Neural crest cell (in vitro differentiated cells): Measurements from ENCODE around the gene ZNF277. TPM values are rescaled to one million over a fixed set of nuclear protein-coding genes. Genes with fewer than 3 reads are reported as not detected.

Experiments
- DNase-seq: peaks from one replicate; pipeline ENCODE4 v3.0.0; 2021; ENCODE audit warnings: low read depth, mixed read lengths, low spot score
- H3K27ac Mint-ChIP-seq: one replicate; pipeline ENCODE4 v1.8.0; 2021; ENCODE audit warnings: mild to moderate bottlenecking, mixed read lengths; ENCODE audit not compliant: unreplicated experiment
- H3K27me3 Mint-ChIP-seq: 2 replicates; pipeline ENCODE4 v1.8.0; 2021; ENCODE audit warnings: low read depth, mild to moderate bottlenecking, mixed read lengths
- H3K36me3 Mint-ChIP-seq: 2 replicates; pipeline ENCODE4 v1.8.0; 2021; ENCODE audit warnings: low read depth, mild to moderate bottlenecking, mixed read lengths
- H3K4me1 Mint-ChIP-seq: 2 replicates; pipeline ENCODE4 v1.8.0; 2021; ENCODE audit warnings: mixed read lengths
- H3K4me3 Mint-ChIP-seq: one replicate; pipeline ENCODE4 v1.8.0; 2021; ENCODE audit warnings: mild to moderate bottlenecking, mixed read lengths
- H3K9me3 Mint-ChIP-seq: 2 replicates; pipeline ENCODE4 v1.8.0; 2021; ENCODE audit warnings: mixed read lengths
- total RNA-seq: library from RNA; stranded (reverse); gene quantifications from 2 replicates; pipeline ENCODE4 v1.2.1, GENCODE V29; 2021
- TF ChIP-seq, protein P1 (sequence below): fragments of 200-600 bp; sonication (generic); conservative IDR thresholded peaks from 2 replicates; pipeline ENCODE4 v1.5.0; 2021; ENCODE audit warnings: antibody characterized with exemption, mild to moderate bottlenecking

The ZNF277 gene
- total RNA-seq, 1 donor from 2014 or later, result 20.2 TPM

DNA sequence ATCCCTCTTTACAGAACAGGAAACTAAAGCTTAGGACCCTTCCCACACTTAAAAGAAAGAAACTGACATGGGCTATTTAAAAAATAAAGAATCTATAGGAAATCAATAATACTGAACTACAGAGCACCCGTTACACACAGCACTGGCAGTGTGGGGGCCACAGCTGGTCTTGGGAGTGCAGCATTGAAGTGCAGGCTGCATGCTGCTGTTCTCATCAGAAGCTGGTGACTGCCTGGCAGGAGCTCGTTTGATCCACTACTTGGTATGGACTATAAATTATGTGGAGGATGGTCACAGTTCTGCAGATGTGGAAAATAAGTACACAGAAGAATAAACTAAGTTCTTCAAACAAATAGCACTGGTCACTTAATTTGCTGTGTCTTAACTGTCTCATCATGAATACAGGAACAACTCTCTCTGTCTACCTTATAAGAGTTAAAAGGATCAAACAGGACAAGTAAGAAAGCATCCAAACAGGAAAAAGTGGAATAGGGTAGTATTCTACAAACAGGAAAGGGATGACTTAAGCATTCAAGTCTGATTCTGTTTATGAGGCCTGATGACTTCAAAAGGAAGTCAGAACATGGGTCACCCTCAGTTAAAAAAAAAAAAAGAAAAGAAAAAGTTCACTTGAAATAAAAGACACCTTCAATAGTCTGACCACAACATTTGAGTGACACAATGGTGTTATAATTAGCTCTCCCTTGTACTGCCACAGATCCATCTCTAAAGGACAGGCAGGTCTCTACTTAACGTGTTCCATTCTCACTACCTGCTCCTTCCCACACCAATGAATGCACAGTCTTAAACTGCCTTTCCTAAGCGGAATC lies 21.3 kb upstream of the ZNF277 start:
- H3K27me3 Mint-ChIP-seq, result no peaks in the 10 kb centered on the region
- peak overlapping the region; percentile 30 for H3K27ac Mint-ChIP-seq
- H3K4me1 Mint-ChIP-seq, result peaks cover 47% of the 10 kb centered on the region
- no peak for DNase-seq
- no peak overlapping the region for H3K4me3 Mint-ChIP-seq
- no peaks in the 10 kb centered on the region for H3K36me3 Mint-ChIP-seq
- TF ChIP-seq, protein P1, sequence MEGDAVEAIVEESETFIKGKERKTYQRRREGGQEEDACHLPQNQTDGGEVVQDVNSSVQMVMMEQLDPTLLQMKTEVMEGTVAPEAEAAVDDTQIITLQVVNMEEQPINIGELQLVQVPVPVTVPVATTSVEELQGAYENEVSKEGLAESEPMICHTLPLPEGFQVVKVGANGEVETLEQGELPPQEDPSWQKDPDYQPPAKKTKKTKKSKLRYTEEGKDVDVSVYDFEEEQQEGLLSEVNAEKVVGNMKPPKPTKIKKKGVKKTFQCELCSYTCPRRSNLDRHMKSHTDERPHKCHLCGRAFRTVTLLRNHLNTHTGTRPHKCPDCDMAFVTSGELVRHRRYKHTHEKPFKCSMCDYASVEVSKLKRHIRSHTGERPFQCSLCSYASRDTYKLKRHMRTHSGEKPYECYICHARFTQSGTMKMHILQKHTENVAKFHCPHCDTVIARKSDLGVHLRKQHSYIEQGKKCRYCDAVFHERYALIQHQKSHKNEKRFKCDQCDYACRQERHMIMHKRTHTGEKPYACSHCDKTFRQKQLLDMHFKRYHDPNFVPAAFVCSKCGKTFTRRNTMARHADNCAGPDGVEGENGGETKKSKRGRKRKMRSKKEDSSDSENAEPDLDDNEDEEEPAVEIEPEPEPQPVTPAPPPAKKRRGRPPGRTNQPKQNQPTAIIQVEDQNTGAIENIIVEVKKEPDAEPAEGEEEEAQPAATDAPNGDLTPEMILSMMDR, result no peak
- H3K9me3 Mint-ChIP-seq, result no peaks in the 10 kb centered on the region

DNA sequence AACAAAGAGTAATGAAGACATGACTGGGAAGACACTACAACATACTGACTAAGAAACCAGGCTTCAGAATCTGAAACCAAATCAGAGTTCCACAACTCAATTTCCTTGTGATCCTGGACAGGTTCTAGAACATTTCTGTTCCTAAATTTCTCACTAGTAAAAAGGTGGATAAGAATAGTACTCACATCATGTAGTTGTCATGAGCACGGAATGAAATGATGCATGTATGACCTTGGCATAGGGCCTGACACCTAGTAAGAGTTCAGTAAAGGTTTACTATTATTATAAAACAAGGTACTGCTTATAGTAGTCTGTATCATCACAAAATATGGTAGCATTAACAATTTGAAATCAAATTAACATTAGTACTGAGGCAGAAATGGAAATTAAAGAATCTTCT lies 20.2 kb upstream of the ZNF277 start:
- Mint-ChIP-seq H3K27ac (no peak overlapping the region), H3K4me1 (peaks cover 42% of the 10 kb centered on the region), H3K27me3 (no peaks in the 10 kb centered on the region), H3K4me3 (no peak overlapping the region), H3K9me3 (no peaks in the 10 kb centered on the region), H3K36me3 (no peaks in the 10 kb centered on the region)
- DNase-seq, result no peak
- TF ChIP-seq, protein P1, result no peak

DNA sequence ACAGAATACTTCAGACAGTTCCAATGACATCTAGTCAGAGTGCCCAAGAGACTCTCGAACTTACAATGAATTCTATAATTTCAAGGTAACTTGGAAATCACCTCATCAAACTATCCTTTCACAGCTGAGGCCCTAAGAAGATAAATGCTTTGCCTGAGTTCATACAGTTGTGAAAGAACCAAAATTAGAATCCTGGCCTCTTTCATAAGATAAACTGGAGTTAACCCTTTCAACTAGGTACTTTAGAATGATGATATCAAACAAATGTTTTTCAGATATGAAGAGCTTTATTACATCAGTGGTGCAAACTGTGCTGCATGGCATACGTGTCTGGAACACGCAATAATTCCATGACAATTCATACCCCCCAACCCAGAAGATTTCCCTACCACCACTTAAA lies 18.2 kb upstream of the ZNF277 start:
- H3K36me3 Mint-ChIP-seq, result no peaks in the 10 kb centered on the region
- H3K27me3 Mint-ChIP-seq, result no peaks in the 10 kb centered on the region
- no peak overlapping the region for H3K4me3 Mint-ChIP-seq
- no peak for DNase-seq
- H3K4me1 Mint-ChIP-seq, result peaks cover 27% of the 10 kb centered on the region
- no peaks in the 10 kb centered on the region for H3K9me3 Mint-ChIP-seq
- TF ChIP-seq, protein P1, result no peak
- no peak overlapping the region for H3K27ac Mint-ChIP-seq

DNA sequence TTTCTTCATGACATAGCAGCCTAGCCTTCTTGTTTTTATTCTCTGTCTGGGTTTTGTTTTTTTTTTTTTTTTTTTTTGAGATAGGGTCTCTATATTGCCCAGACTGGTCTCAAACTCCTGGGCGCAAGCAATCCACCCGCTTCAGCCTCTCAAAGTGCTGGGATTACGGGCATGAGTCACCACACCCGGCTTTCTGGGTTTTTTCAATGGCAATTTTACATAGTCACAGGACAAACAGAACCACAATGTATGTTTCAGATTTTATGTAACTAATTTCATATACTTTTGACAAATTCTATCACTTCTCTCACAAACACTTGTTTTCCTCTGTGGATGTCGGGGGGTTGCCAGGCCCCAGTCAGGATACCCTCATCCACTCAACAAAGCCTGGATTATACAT lies 16.8 kb upstream of the ZNF277 start:
- peak overlapping the region; percentile 69 for H3K27ac Mint-ChIP-seq
- H3K27me3 Mint-ChIP-seq, result no peaks in the 10 kb centered on the region
- no peaks in the 10 kb centered on the region for H3K9me3 Mint-ChIP-seq
- no peak for DNase-seq
- H3K4me1 Mint-ChIP-seq, result peaks cover 15% of the 10 kb centered on the region
- TF ChIP-seq, protein P1, result no peak
- H3K36me3 Mint-ChIP-seq, result no peaks in the 10 kb centered on the region
- no peak overlapping the region for H3K4me3 Mint-ChIP-seq

DNA sequence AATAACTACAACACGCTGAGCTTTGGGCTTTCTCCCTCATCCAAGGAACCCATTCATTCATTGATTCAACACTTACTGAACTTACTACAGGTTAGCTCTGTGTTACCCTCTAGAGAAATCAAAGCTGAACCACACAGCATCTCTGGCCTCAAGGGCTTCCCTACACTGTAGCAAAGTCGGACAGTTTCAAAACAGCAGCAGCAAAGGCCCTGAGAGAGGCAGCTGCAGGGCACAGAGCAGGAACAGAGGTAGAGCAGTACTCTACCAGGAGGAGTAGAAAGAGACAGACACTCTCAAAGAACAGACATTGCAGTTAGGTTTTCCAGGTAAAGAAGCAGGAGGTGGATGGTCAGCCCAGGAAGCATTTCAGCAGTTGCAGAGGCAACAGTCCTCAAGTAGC lies 16.4 kb upstream of the ZNF277 start:
- H3K9me3 Mint-ChIP-seq, result no peaks in the 10 kb centered on the region
- H3K4me1 Mint-ChIP-seq, result peaks cover 11% of the 10 kb centered on the region
- no peak for DNase-seq
- H3K36me3 Mint-ChIP-seq, result no peaks in the 10 kb centered on the region
- H3K27me3 Mint-ChIP-seq, result no peaks in the 10 kb centered on the region
- H3K4me3 Mint-ChIP-seq, result no peak overlapping the region
- H3K27ac Mint-ChIP-seq, result peak overlapping the region; percentile 69
- TF ChIP-seq, protein P1, result no peak
